ENCODE results near the gene FAM200A. TPM values are rescaled to one million over a fixed set of nuclear protein-coding genes. Genes with fewer than 3 reads are reported as not detected.

The FAM200A gene
- total RNA-seq, 1 experiment from 2014 or later = 6.9 TPM

DNA sequence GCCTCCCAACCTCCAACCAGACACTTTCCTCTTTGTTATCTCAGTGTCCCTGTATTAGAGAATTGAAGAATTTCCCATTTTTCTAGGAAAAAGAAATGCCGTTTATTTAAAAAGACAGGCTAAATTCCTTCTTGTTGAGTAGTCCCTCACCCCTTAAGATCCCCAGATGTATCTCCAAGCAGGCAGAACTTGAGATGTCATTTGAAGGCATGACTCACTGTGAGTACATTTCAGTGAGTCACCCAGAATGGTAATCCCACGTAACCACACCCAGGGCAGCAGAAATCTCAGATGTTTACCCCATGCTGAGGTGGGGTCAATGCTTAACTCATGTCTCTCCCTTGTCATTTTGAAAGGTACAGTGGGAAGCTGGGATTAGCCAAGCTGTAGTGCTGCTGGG, 10.9 kb upstream of the FAM200A start:
- H3K4me3 ChIP-seq = no peak overlapping the region
- no peaks in the 10 kb centered on the region for H4K20me1 ChIP-seq (ENCODE audit: insufficient read depth)
- intact Hi-C loops (cut with micrococcal nuclease; ENCODE audit: unreplicated experiment) = loop anchor here (2.0 kb wide), 3 partner anchors 54 to 276 kb away; partner anchors contain the start of genes ZKSCAN5 and ZSCAN25
- H3K36me3 ChIP-seq (ENCODE audit: low read depth) = peaks cover 18% of the 10 kb centered on the region; the same call in 1 of the 2 replicates
- no peaks in the 10 kb centered on the region for H3K9me2 ChIP-seq (ENCODE audit: insufficient read depth)
- ChIA-PET CTCF (no interaction called here), POLR2A (ENCODE audit: unreplicated experiment) (no interaction called here)
- peaks cover 25% of the 10 kb centered on the region for H3F3A ChIP-seq (ENCODE audit: insufficient read depth, low read depth)
- H3K4me1 ChIP-seq (replicated peaks; ENCODE audit: insufficient read depth) = peaks cover 30% of the 10 kb centered on the region
- TF ChIP-seq, protein P1, sequence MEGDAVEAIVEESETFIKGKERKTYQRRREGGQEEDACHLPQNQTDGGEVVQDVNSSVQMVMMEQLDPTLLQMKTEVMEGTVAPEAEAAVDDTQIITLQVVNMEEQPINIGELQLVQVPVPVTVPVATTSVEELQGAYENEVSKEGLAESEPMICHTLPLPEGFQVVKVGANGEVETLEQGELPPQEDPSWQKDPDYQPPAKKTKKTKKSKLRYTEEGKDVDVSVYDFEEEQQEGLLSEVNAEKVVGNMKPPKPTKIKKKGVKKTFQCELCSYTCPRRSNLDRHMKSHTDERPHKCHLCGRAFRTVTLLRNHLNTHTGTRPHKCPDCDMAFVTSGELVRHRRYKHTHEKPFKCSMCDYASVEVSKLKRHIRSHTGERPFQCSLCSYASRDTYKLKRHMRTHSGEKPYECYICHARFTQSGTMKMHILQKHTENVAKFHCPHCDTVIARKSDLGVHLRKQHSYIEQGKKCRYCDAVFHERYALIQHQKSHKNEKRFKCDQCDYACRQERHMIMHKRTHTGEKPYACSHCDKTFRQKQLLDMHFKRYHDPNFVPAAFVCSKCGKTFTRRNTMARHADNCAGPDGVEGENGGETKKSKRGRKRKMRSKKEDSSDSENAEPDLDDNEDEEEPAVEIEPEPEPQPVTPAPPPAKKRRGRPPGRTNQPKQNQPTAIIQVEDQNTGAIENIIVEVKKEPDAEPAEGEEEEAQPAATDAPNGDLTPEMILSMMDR (conservative IDR thresholded peaks at IDR 0.05) = no peak
- no peak for TF ChIP-seq EZH2 (IDR thresholded peaks at IDR 0.05; ENCODE audit: low read depth)
- no peak overlapping the region for H2AFZ ChIP-seq
- DNase-seq = peak; percentile 80 to 95
- peak overlapping the region; percentile 57 for H3K4me2 ChIP-seq
- BruUV-seq (replicated peaks) = no TSS peak
- H3K27ac ChIP-seq = peak overlapping the region; percentile 60
- H3K79me2 ChIP-seq (ENCODE audit: low read depth) = peaks cover 18% of the 10 kb centered on the region
- H3K9me3 ChIP-seq (ENCODE audit: insufficient read depth, low read depth) = no peaks in the 10 kb centered on the region
- H3K27me3 ChIP-seq (ENCODE audit: insufficient read depth, low read depth) = no peaks in the 10 kb centered on the region

DNA sequence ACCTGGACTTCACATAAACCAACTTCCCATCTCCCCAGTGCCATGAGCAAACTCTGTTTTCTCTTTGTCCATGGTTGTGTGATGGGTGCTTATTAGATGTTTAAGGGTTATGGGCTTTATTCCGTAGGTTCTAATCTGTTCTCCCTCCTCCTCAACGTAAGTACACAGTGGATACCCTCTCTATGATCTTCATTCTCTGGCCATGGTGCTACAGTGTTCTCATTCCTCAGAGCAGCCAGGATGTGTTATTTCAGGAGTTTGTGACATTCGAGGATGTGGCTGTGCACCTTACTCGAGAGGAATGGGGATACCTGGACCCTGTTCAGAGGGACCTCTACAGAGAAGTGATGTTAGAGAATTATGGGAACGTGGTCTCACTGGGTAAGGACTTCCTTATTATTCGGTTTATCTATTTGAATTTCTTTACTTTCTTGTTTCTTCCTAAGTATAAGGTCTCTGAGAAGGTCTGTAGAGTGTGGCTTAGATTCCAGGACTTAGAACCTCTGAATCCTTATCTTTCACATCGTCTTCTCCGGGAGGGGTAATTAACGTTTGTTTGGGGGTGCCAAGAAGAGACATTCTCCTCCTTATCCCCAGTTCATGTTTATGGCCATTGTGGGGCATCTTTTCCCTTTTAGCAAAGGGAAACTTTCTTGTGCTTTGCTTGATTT, 10.3 kb upstream of the FAM200A start:
- ChIA-PET CTCF (no interaction called here), POLR2A (ENCODE audit: unreplicated experiment) (no interaction called here)
- peaks cover 18% of the 10 kb centered on the region for H3K79me2 ChIP-seq (ENCODE audit: low read depth)
- H2AFZ ChIP-seq = no peak overlapping the region
- peak overlapping the region; percentile 60 for H3K27ac ChIP-seq
- H3K9me3 ChIP-seq (ENCODE audit: insufficient read depth, low read depth) = no peaks in the 10 kb centered on the region
- peaks cover 18% of the 10 kb centered on the region; the same call in 1 of the 2 replicates for H3K36me3 ChIP-seq (ENCODE audit: low read depth)
- H4K20me1 ChIP-seq (ENCODE audit: insufficient read depth) = no peaks in the 10 kb centered on the region
- H3F3A ChIP-seq (ENCODE audit: insufficient read depth, low read depth) = peaks cover 30% of the 10 kb centered on the region
- BruUV-seq (replicated peaks) = TSS peak; percentile 20
- TF ChIP-seq, protein P1 (conservative IDR thresholded peaks at IDR 0.05) = no peak
- no peak for TF ChIP-seq EZH2 (IDR thresholded peaks at IDR 0.05; ENCODE audit: low read depth)
- peak overlapping the region; percentile 57 for H3K4me2 ChIP-seq
- DNase-seq = no peak
- H3K27me3 ChIP-seq (ENCODE audit: insufficient read depth, low read depth) = no peaks in the 10 kb centered on the region
- no peak overlapping the region for H3K4me3 ChIP-seq
- H3K9me2 ChIP-seq (ENCODE audit: insufficient read depth) = no peaks in the 10 kb centered on the region
- intact Hi-C loops (cut with micrococcal nuclease; ENCODE audit: unreplicated experiment) = loop anchor here (2.0 kb wide), 3 partner anchors 55 to 277 kb away; partner anchors contain the start of genes ZKSCAN5 and ZSCAN25
- peaks cover 30% of the 10 kb centered on the region for H3K4me1 ChIP-seq (replicated peaks; ENCODE audit: insufficient read depth)

DNA sequence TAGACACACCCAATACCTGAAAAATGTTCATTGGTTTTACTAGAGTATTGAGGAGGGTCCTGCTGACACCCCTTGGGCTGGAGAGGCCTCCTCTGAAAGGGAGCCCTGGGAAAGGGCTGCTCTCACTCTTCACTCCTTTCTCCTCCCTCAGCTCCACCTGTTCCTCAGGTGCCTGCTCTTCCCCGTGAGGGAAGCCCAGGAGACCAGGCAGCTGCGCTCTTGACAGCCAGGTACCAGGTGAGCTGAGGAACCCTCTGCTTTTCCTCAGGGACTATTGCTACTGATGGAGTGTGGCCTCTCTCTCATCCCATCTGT, 9.8 kb upstream of the FAM200A start:
- Histone ChIP-seq H3K36me3 (ENCODE audit: low read depth) (peaks cover 18% of the 10 kb centered on the region; the same call in 1 of the 2 replicates), H3K27me3 (ENCODE audit: insufficient read depth, low read depth) (no peaks in the 10 kb centered on the region), H3K4me1 (replicated peaks; ENCODE audit: insufficient read depth) (peaks cover 30% of the 10 kb centered on the region), H4K20me1 (ENCODE audit: insufficient read depth) (no peaks in the 10 kb centered on the region), H3F3A (ENCODE audit: insufficient read depth, low read depth) (peaks cover 30% of the 10 kb centered on the region), H2AFZ (no peak overlapping the region), H3K79me2 (ENCODE audit: low read depth) (peaks cover 18% of the 10 kb centered on the region), H3K9me2 (ENCODE audit: insufficient read depth) (no peaks in the 10 kb centered on the region), H3K4me2 (no peak overlapping the region), H3K4me3 (no peak overlapping the region), H3K9me3 (ENCODE audit: insufficient read depth, low read depth) (no peaks in the 10 kb centered on the region), H3K27ac (no peak overlapping the region)
- intact Hi-C loops (cut with micrococcal nuclease; ENCODE audit: unreplicated experiment) = loop anchor here (2.0 kb wide), 3 partner anchors 55 to 277 kb away; partner anchors contain the start of genes ZKSCAN5 and ZSCAN25
- no peak for DNase-seq
- ChIA-PET CTCF (interaction anchor here (0.5 kb wide), 1 partner anchor 54 kb away, joined by 3 read pairs; no protein-coding TSS in a partner anchor), POLR2A (ENCODE audit: unreplicated experiment) (no interaction called here)
- TF ChIP-seq EZH2 (IDR thresholded peaks at IDR 0.05; ENCODE audit: low read depth) = no peak
- TF ChIP-seq, protein P1 (conservative IDR thresholded peaks at IDR 0.05) = no peak
- BruUV-seq (replicated peaks) = no TSS peak

All from PC-9 (cell line).